ENCODE results near the gene FAM120C. TPM values are rescaled to one million over a fixed set of nuclear protein-coding genes. Genes with fewer than 3 reads are reported as not detected.

The FAM120C gene
- polyA plus RNA-seq, 3 donors: 1.7 to 2.6 (median 1.8) TPM

GRCh38 chrX:54134269-54134668 lies 48.8 kb downstream of the FAM120C start:
- Mint-ChIP-seq H3K27me3 (ENCODE audit: low read depth in 3 of 3) (no peaks in the 10 kb centered on the region), H3K4me3 (no peak overlapping the region), H3K36me3 (peaks cover 21 to 34% of the 10 kb centered on the region in 2 donors), H3K4me1 (no peaks in the 10 kb centered on the region), H3K9me3 (peaks cover 0 to 9% (median under 1%) of the 10 kb centered on the region in 7 donors), H3K27ac (no peak overlapping the region)
- no peaks in the 10 kb centered on the region for H3K27me3 ChIP-seq (ENCODE audit: control insufficient read depth in 2 of 2, insufficient read depth in 2 of 2, low read length in 2 of 2)
- H3K36me3 ChIP-seq (replicated peaks in 1 of 2; ENCODE audit: control insufficient read depth in 1 of 2, insufficient read depth in 2 of 2, low read length in 2 of 2): peaks cover 8 to 16% of the 10 kb centered on the region in 2 donors
- no CpG with 5 or more reads among the region's 2 CpGs for WGBS (ENCODE audit: insufficient coverage)
- no peak overlapping the region for H3K4me2 ChIP-seq (replicated peaks; ENCODE audit: extremely low read depth, low read length, poor library complexity, severe bottlenecking)
- no peaks in the 10 kb centered on the region for H3K4me1 ChIP-seq (ENCODE audit: control insufficient read depth in 1 of 2, insufficient read depth in 2 of 2, low read length in 2 of 2)
- no peak overlapping the region for H3K27ac ChIP-seq (ENCODE audit: low read depth in 1 of 2, low read length in 2 of 2)
- H2AFZ ChIP-seq (ENCODE audit: insufficient read depth, low read depth, low read length, poor library complexity, severe bottlenecking): no peak overlapping the region
- intact Hi-C loops (cut with micrococcal nuclease): no loop called here
- no peaks in the 10 kb centered on the region for H4K20me1 ChIP-seq (ENCODE audit: insufficient read depth, low read length)
- no peak overlapping the region for H3K9ac ChIP-seq (ENCODE audit: insufficient read depth, low read length, poor library complexity, severe bottlenecking)
- no peak for DNase-seq
- H3K9me3 ChIP-seq (replicated peaks in 1 of 2; ENCODE audit: control insufficient read depth in 1 of 2, insufficient read depth in 1 of 2, low read length in 2 of 2): no peaks in the 10 kb centered on the region
- H3K79me2 ChIP-seq (ENCODE audit: insufficient read depth, low read length): no peaks in the 10 kb centered on the region
- TF ChIP-seq, protein P1, sequence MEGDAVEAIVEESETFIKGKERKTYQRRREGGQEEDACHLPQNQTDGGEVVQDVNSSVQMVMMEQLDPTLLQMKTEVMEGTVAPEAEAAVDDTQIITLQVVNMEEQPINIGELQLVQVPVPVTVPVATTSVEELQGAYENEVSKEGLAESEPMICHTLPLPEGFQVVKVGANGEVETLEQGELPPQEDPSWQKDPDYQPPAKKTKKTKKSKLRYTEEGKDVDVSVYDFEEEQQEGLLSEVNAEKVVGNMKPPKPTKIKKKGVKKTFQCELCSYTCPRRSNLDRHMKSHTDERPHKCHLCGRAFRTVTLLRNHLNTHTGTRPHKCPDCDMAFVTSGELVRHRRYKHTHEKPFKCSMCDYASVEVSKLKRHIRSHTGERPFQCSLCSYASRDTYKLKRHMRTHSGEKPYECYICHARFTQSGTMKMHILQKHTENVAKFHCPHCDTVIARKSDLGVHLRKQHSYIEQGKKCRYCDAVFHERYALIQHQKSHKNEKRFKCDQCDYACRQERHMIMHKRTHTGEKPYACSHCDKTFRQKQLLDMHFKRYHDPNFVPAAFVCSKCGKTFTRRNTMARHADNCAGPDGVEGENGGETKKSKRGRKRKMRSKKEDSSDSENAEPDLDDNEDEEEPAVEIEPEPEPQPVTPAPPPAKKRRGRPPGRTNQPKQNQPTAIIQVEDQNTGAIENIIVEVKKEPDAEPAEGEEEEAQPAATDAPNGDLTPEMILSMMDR (IDR thresholded peaks at IDR 0.05): no peak
- no peak overlapping the region for H3K4me3 ChIP-seq (replicated peaks in 1 of 3; ENCODE audit: low read depth in 2 of 3, low read length in 3 of 3)

GRCh38 chrX:54116391-54116790 lies 66.7 kb downstream of the FAM120C start:
- H3K4me3 ChIP-seq (replicated peaks in 1 of 3; ENCODE audit: low read depth in 2 of 3, low read length in 3 of 3): no peak overlapping the region
- Mint-ChIP-seq H3K9me3 (peaks cover 0 to 2% (median 0%) of the 10 kb centered on the region in 7 donors), H3K27me3 (ENCODE audit: low read depth in 3 of 3) (peaks cover 0 to 4% (median 0%) of the 10 kb centered on the region in 3 donors), H3K27ac (peak overlapping the region in 1 of 7 donors; percentile 54), H3K36me3 (peaks cover 0 to 3% of the 10 kb centered on the region in 2 donors), H3K4me3 (no peak overlapping the region), H3K4me1 (no peaks in the 10 kb centered on the region)
- no peaks in the 10 kb centered on the region for H3K9me3 ChIP-seq (replicated peaks in 1 of 2; ENCODE audit: control insufficient read depth in 1 of 2, insufficient read depth in 1 of 2, low read length in 2 of 2)
- H3K79me2 ChIP-seq (ENCODE audit: insufficient read depth, low read length): no peaks in the 10 kb centered on the region
- no peaks in the 10 kb centered on the region for H3K27me3 ChIP-seq (ENCODE audit: control insufficient read depth in 2 of 2, insufficient read depth in 2 of 2, low read length in 2 of 2)
- H3K27ac ChIP-seq (ENCODE audit: low read depth in 1 of 2, low read length in 2 of 2): no peak overlapping the region
- DNase-seq: no peak
- H3K36me3 ChIP-seq (replicated peaks in 1 of 2; ENCODE audit: control insufficient read depth in 1 of 2, insufficient read depth in 2 of 2, low read length in 2 of 2): no peaks in the 10 kb centered on the region
- H4K20me1 ChIP-seq (ENCODE audit: insufficient read depth, low read length): no peaks in the 10 kb centered on the region
- TF ChIP-seq, protein P1 (IDR thresholded peaks at IDR 0.05): no peak
- intact Hi-C loops (cut with micrococcal nuclease): no loop called here
- H3K9ac ChIP-seq (ENCODE audit: insufficient read depth, low read length, poor library complexity, severe bottlenecking): no peak overlapping the region
- 100% methylated on average over 1 of the region's 7 CpGs for WGBS (ENCODE audit: insufficient coverage)
- no peak overlapping the region for H3K4me2 ChIP-seq (replicated peaks; ENCODE audit: extremely low read depth, low read length, poor library complexity, severe bottlenecking)
- no peak overlapping the region for H2AFZ ChIP-seq (ENCODE audit: insufficient read depth, low read depth, low read length, poor library complexity, severe bottlenecking)
- H3K4me1 ChIP-seq (ENCODE audit: control insufficient read depth in 1 of 2, insufficient read depth in 2 of 2, low read length in 2 of 2): no peaks in the 10 kb centered on the region

All from CD14-positive monocyte (primary cell).